ENCODE measurements around the gene XYLB.

The XYLB gene

GRCh38 chr3:38457111-38458003, 110.8 kb downstream of the XYLB start:
- no peak for DNase-seq

GRCh38 chr3:38458796-38459498, 112.4 kb downstream of the XYLB start:
- DNase-seq, result no peak

- DNase-seq, result no peak
Measured at GRCh38 chr3:38459499-38460048, 113.0 kb downstream of the XYLB start.

- no peak for DNase-seq
Measured at GRCh38 chr3:38460377-38461270, 114.0 kb downstream of the XYLB start.

Data from activated CD4-positive, alpha-beta T cell treated with anti-CD3 and anti-CD28 coated beads, Interleukin-2, amount 50 U/mL, for 48 hours (primary cell).